Upper lobe of left lung (tissue), 6 donors: ENCODE results near the gene NUDT5. TPM values are rescaled to one million over a fixed set of nuclear protein-coding genes. Genes with fewer than 3 reads are reported as not detected.

ENCODE experiments used
- ATAC-seq, 2 donors: fragments of 200-7000 bp; cut with Tn5 transposase; one replicate each; pipeline ENCODE4 v1.9.1; 2022; ENCODE audit warnings: mild to moderate bottlenecking in 2 of 2, moderate library complexity in 2 of 2; ENCODE audit not compliant: low FRiP score in 2 of 2
- DNase-seq, 2 donors: peaks; one replicate each; pipeline ENCODE4 v3.0.0-alpha.2; 2019 to 2020
- H3K27ac ChIP-seq, 4 donors: fragments of 200-600 bp; sonication (generic); one replicate each; pipeline ENCODE4 v1.5.1; 2016 to 2019
- H3K27me3 ChIP-seq, 4 donors: fragments of 200-600 bp; sonication (generic); one replicate each; pipeline ENCODE4 v1.5.1; 2017 to 2019
- H3K36me3 ChIP-seq, 4 donors: fragments of 200-600 bp; sonication (generic); one replicate each; pipeline ENCODE4 v1.5.1; 2016 to 2019
- H3K4me1 ChIP-seq, 4 donors: fragments of 200-600 bp; sonication (generic); one replicate each; pipeline ENCODE4 v1.5.1; 2018 to 2019
- H3K4me3 ChIP-seq, 4 donors: fragments of 200-600 bp; sonication (generic); one replicate each; pipeline ENCODE4 v1.5.1; 2017 to 2019; ENCODE audit warnings: mild to moderate bottlenecking in 2 of 4, moderate library complexity in 1 of 4
- H3K9me3 ChIP-seq, 4 donors: fragments of 200-600 bp; sonication (generic); one replicate each; pipeline ENCODE4 v1.5.1; 2018 to 2019
- EP300 ChIP-seq, 4 donors: sonication (generic); formaldehyde crosslinking; IDR thresholded peaks; one replicate each; pipeline ENCODE4 v1.5.1; 2017; ENCODE audit warnings: antibody characterized with exemption in 4 of 4, control low read depth in 2 of 4
- POLR2A ChIP-seq, 4 donors: fragments of 450-650 bp; IDR thresholded peaks; one replicate each; pipeline ENCODE4 v1.5.1; 2016 to 2017; ENCODE audit warnings: antibody characterized with exemption in 4 of 4, mild to moderate bottlenecking in 2 of 4
- POLR2AphosphoS5 ChIP-seq, 2 donors: sonication (generic); formaldehyde crosslinking; IDR thresholded peaks; one replicate each; pipeline ENCODE4 v1.5.1; 2017; ENCODE audit warnings: antibody characterized with exemption in 2 of 2
- WGBS, 2 donors: methylation state at CpG; one replicate each; pipeline ENCODE4 v1.1.5; 2017 to 2018; 5-methylcytosine and 5-hydroxymethylcytosine counted together
- total RNA-seq, 6 donors: library from RNA; depleted of rRNA in 4 of 6; stranded (reverse); fragments of >200 nt in 4 of 6; gene quantifications; one replicate each; pipeline versions ENCODE4 v1.1.0 to v1.2.1, GENCODE V29; 2016 to 2021
- TF ChIP-seq, protein P1 (sequence below), 6 experiments: fragments of 450-650 bp in 4 of 6; fragments of 200-600 bp in 2 of 6; sonication (generic) in 2 of 6; IDR thresholded peaks; one replicate each; pipeline ENCODE4 v1.5.1; 2016 to 2019; ENCODE audit warnings: antibody characterized with exemption in 6 of 6
- donor health status: DM: no; HTN: no; CAD: no; lungs with moderate emphysema.
- donor health status: DM: no; HTN: yes; CAD: no; lungs with severe emphysema.

Gene NUDT5
- total RNA-seq, 6 donors from 2014 or later = 13.5 to 50.4 (median 45.4) TPM

DNA sequence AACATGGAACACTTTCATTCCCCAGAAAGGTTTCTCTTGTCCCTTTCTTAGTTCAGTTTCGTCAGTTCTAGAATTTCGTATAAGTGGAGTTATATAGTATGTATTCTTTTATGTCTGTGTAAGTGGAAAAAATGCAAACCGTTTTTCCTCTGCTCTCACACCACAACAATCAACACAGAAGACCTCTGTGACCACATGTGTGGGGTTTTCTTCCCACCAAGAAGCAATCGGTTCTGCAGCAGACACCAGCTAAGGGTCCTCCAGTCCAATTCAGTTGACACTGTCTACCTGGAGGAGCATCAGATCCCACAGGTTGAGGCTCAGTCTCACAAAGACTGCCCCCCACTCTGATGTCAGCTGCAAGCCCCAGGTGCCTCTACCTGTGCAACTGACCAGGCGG is 6.5 kb upstream of the NUDT5 start:
- Histone ChIP-seq H3K27me3 (no peaks in the 10 kb centered on the region), H3K27ac (no peak overlapping the region), H3K4me1 (peaks cover 4 to 13% (median 11%) of the 10 kb centered on the region in 4 donors), H3K4me3 (no peak overlapping the region), H3K36me3 (peaks cover 0 to 60% (median 16%) of the 10 kb centered on the region in 4 donors), H3K9me3 (no peaks in the 10 kb centered on the region)
- TF ChIP-seq, protein P1, sequence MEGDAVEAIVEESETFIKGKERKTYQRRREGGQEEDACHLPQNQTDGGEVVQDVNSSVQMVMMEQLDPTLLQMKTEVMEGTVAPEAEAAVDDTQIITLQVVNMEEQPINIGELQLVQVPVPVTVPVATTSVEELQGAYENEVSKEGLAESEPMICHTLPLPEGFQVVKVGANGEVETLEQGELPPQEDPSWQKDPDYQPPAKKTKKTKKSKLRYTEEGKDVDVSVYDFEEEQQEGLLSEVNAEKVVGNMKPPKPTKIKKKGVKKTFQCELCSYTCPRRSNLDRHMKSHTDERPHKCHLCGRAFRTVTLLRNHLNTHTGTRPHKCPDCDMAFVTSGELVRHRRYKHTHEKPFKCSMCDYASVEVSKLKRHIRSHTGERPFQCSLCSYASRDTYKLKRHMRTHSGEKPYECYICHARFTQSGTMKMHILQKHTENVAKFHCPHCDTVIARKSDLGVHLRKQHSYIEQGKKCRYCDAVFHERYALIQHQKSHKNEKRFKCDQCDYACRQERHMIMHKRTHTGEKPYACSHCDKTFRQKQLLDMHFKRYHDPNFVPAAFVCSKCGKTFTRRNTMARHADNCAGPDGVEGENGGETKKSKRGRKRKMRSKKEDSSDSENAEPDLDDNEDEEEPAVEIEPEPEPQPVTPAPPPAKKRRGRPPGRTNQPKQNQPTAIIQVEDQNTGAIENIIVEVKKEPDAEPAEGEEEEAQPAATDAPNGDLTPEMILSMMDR (IDR thresholded peaks at IDR 0.05) = no peak
- TF ChIP-seq EP300 (IDR thresholded peaks at IDR 0.05) (no peak), POLR2AphosphoS5 (IDR thresholded peaks at IDR 0.05) (no peak), POLR2A (IDR thresholded peaks at IDR 0.05) (no peak)
- DNase-seq (no peak), ATAC-seq (no peak)
- 80 to 90% methylated on average over 5 of the region's 5 CpGs for WGBS, 2 donors

DNA sequence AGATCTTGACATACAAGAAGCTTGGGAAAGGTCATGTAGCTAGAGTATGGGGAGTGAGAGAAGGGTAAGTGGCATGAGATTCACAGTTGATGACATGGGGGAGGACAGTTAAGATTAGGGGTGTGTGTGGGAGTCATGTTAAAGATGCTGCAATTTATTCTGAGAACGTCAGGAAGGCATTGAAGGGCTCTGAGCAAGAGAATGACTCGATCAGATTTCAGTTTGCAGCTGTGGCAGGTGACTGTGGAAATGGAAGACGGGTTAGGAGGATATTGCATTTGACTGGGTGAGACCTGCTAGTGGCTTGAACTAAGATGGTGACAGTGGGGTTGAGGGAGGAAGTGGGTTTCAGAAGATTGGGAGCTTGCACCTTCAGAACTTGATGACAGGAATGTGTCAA is 5.9 kb upstream of the NUDT5 start:
- no peaks in the 10 kb centered on the region for H3K27me3 ChIP-seq
- WGBS, 2 donors = 73 to 78% methylated on average over 3 of the region's 3 CpGs
- H3K9me3 ChIP-seq = no peaks in the 10 kb centered on the region
- no peak for TF ChIP-seq POLR2A (IDR thresholded peaks at IDR 0.05)
- TF ChIP-seq, protein P1 (IDR thresholded peaks at IDR 0.05) = no peak
- no peak for TF ChIP-seq EP300 (IDR thresholded peaks at IDR 0.05)
- no peak for TF ChIP-seq POLR2AphosphoS5 (IDR thresholded peaks at IDR 0.05)
- H3K27ac ChIP-seq = no peak overlapping the region
- peaks cover 0 to 60% (median 16%) of the 10 kb centered on the region in 4 donors for H3K36me3 ChIP-seq
- H3K4me1 ChIP-seq = peaks cover 9 to 20% (median 18%) of the 10 kb centered on the region in 4 donors
- ATAC-seq (no peak), DNase-seq (no peak)
- no peak overlapping the region for H3K4me3 ChIP-seq

DNA sequence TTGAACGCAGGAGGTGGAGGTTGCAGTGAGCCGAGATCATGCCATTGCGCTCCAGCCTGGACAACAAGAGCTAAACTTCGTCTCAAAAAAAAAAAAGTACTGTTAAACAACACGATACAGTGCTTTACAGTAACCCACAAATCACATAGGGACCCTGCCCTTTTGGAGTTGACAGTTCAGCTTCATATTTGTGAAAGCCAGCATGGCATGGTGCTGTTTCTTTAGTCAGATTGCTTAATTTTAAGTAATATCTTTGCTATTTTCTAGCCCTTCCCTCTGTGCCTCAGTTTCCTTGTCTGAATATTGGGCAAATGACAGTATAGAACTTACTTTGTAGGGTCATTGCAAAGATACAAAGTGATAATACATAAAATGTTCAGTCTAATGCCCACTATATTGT is 5.2 kb upstream of the NUDT5 start:
- TF ChIP-seq POLR2AphosphoS5 (IDR thresholded peaks at IDR 0.05) = no peak
- no peak for TF ChIP-seq POLR2A (IDR thresholded peaks at IDR 0.05)
- TF ChIP-seq EP300 (IDR thresholded peaks at IDR 0.05) = no peak
- TF ChIP-seq, protein P1 (IDR thresholded peaks at IDR 0.05) = no peak
- Histone ChIP-seq H3K36me3 (peaks cover 0 to 60% (median 16%) of the 10 kb centered on the region in 4 donors), H3K9me3 (no peaks in the 10 kb centered on the region), H3K27ac (no peak overlapping the region), H3K4me3 (no peak overlapping the region), H3K4me1 (peaks cover 9 to 21% (median 18%) of the 10 kb centered on the region in 4 donors), H3K27me3 (no peaks in the 10 kb centered on the region)
- ATAC-seq (no peak), DNase-seq (no peak)
- WGBS, 2 donors = 88 to 96% methylated on average over 5 of the region's 5 CpGs

DNA sequence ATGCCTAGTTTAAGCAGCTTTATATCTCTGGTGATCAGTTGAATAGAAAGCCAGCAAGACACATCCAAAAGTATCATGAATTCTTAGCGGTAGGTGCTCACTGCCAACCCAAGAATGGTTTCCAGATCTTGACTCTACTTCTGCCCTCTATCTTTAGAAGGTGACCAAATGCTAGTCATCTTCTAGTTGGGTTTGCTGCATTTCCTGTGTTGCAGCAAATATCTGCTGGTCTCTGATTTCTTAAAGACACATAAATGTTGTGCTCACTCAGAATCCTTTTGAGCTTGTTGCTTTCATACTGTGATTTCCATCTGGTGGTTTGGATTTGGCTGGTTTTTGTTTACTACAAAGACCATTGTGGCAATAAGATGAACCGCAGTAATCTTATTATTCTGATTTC is 2.5 kb upstream of the NUDT5 start:
- WGBS, 2 donors = 83 to 88% methylated on average over 2 of the region's 2 CpGs
- Histone ChIP-seq H3K9me3 (no peaks in the 10 kb centered on the region), H3K36me3 (peaks cover 0 to 48% (median 16%) of the 10 kb centered on the region in 4 donors), H3K4me1 (peaks cover 23 to 40% (median 31%) of the 10 kb centered on the region in 4 donors), H3K27me3 (no peaks in the 10 kb centered on the region), H3K27ac (no peak overlapping the region), H3K4me3 (no peak overlapping the region)
- no peak for TF ChIP-seq POLR2AphosphoS5 (IDR thresholded peaks at IDR 0.05)
- TF ChIP-seq, protein P1 (IDR thresholded peaks at IDR 0.05) = no peak
- TF ChIP-seq EP300 (IDR thresholded peaks at IDR 0.05) = no peak
- TF ChIP-seq POLR2A (IDR thresholded peaks at IDR 0.05) = no peak
- DNase-seq (no peak), ATAC-seq (no peak)

DNA sequence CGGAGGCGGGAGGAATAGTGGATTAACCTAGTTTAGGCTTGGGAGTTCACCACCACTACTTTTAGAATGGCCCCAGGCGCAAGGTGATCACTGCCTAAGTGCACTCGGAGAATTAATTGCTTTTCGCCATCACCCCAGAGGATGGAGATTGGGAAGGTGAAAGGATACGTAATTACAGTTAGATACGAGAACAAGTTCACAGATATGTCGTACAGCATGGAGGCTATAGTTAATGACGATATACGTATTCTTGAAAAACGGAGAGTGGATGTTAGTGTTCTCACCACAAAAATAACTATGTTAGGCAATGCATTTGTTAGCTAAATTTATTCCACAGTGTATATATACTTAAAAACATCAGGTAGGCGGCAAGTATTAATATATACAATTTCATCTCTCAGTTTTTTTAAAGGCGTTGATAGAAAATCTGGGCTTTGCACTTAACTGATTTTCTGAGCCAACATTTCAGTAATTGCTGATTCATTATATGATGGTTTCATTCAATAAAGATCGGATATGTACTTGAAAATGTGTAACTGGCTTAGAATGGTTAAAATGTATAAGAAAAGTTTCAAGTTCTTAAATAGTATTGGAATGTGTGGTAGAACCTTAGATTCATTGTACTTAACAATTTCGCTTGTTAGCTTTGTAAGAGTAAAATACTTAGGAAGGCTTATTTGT is 980 bp upstream of the NUDT5 start:
- H3K4me1 ChIP-seq = peaks cover 25 to 52% (median 34%) of the 10 kb centered on the region in 4 donors

More for the DNA sequence above, 980 bp upstream of the NUDT5 start:
- H3K27ac ChIP-seq = peak overlapping the region; percentile 87 to 96 (median 92)
- 8 to 10% methylated on average over 15 of the region's 15 CpGs for WGBS, 2 donors
- no peak for DNase-seq
- peaks cover 0 to 40% (median 9%) of the 10 kb centered on the region in 4 donors for H3K36me3 ChIP-seq
- no peaks in the 10 kb centered on the region for H3K9me3 ChIP-seq
- no peak for ATAC-seq
- TF ChIP-seq POLR2AphosphoS5 (IDR thresholded peaks at IDR 0.05) = no peak
- TF ChIP-seq EP300 (IDR thresholded peaks at IDR 0.05) = no peak
- TF ChIP-seq, protein P1 (IDR thresholded peaks at IDR 0.05) = no peak
- no peak for TF ChIP-seq POLR2A (IDR thresholded peaks at IDR 0.05)
- no peaks in the 10 kb centered on the region for H3K27me3 ChIP-seq
- peak overlapping the region; percentile 43 to 96 (median 81) for H3K4me3 ChIP-seq
